Esophagus (tissue), 2 donors: ENCODE data around the gene RAD51B. TPM values are rescaled to one million over a fixed set of nuclear protein-coding genes. Genes with fewer than 3 reads are reported as not detected.
"Not testable (repeated sequence)": the region's sequence is repeated elsewhere in the genome, so short reads cannot be mapped to it uniquely, and the experiment has no call there.

Experiments used
- H3K27ac ChIP-seq, 2 donors: one replicate each; pipeline ENCODE4 v1.5.1; 2013; ENCODE audit warnings: low read depth in 2 of 2, mild to moderate bottlenecking in 2 of 2, inconsistent platforms in 1 of 2, low read length in 1 of 2, moderate library complexity in 1 of 2
- H3K27me3 ChIP-seq, 2 donors: one replicate each; pipeline ENCODE4 v1.6.1; 2013; ENCODE audit warnings: low read length in 2 of 2, control low read depth in 1 of 2, mild to moderate bottlenecking in 1 of 2; ENCODE audit not compliant: insufficient read depth in 2 of 2, control insufficient read depth in 1 of 2
- H3K36me3 ChIP-seq, 2 donors: one replicate each; pipeline ENCODE4 v1.6.1; 2013; ENCODE audit warnings: low read length in 1 of 2; ENCODE audit not compliant: control insufficient read depth in 2 of 2, insufficient read depth in 2 of 2
- H3K4me1 ChIP-seq, 2 donors: one replicate each; pipeline ENCODE4 v1.6.1; 2013; ENCODE audit warnings: low read length in 1 of 2; ENCODE audit not compliant: control insufficient read depth in 2 of 2, insufficient read depth in 2 of 2
- H3K4me3 ChIP-seq, 2 donors: one replicate each; pipeline ENCODE4 v1.5.1; 2013; ENCODE audit warnings: low read length in 2 of 2, mild to moderate bottlenecking in 2 of 2, low read depth in 1 of 2, moderate library complexity in 1 of 2
- H3K9me3 ChIP-seq, 2 donors: one replicate each; pipeline ENCODE4 v1.6.1; 2013; ENCODE audit warnings: mild to moderate bottlenecking in 2 of 2, low read depth in 1 of 2, low read length in 1 of 2, moderate library complexity in 1 of 2; ENCODE audit not compliant: control insufficient read depth in 2 of 2, insufficient read depth in 1 of 2
- WGBS, 2 donors: extraction: QIAGEN DNeasy Blood & Tissue Kit; methylation state at CpG; one replicate each; pipeline ENCODE4 v1.1.7; 2013; 5-methylcytosine and 5-hydroxymethylcytosine counted together
- polyA plus RNA-seq, 2 donors: library from polyadenylated mRNA; stranded (reverse); fragments of 200-250 nt; gene quantifications; one replicate each; pipeline ENCODE4 v1.2.3, GENCODE V29; 2013
- donor health status: healthy with polysubstance abuse.
- donor health status: Bipolar disorder and iron deficiency.

RAD51B gene
- polyA plus RNA-seq, 2 donors: 3.2 to 4.0 TPM

DNA sequence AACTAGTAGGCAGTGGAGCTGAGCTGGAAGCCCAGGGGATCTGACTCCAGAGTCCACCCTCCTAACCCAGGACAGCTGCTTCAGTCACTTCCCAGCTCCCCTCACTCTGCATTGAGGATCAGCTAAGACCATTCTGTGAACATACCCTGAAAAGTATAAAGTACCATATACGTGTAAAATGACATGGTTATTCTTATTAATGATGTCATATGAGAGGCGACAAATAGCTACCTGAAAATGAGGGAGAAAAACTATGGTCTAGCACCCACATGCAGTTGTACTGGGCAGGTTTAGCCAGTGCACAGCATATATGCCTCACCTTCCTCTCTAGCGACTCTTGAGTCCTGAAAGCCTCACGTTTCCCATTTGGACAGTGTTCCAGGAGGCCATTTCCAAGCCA is 461.9 kb downstream of the RAD51B start:
- no peak overlapping the region for H3K27ac ChIP-seq
- no peaks in the 10 kb centered on the region for H3K36me3 ChIP-seq
- 84 to 90% methylated on average over 4 of the region's 4 CpGs for WGBS, 2 donors
- no peaks in the 10 kb centered on the region for H3K9me3 ChIP-seq
- no peak overlapping the region for H3K4me3 ChIP-seq
- H3K4me1 ChIP-seq: peaks cover 0 to 12% of the 10 kb centered on the region in 2 donors
- no peaks in the 10 kb centered on the region for H3K27me3 ChIP-seq

DNA sequence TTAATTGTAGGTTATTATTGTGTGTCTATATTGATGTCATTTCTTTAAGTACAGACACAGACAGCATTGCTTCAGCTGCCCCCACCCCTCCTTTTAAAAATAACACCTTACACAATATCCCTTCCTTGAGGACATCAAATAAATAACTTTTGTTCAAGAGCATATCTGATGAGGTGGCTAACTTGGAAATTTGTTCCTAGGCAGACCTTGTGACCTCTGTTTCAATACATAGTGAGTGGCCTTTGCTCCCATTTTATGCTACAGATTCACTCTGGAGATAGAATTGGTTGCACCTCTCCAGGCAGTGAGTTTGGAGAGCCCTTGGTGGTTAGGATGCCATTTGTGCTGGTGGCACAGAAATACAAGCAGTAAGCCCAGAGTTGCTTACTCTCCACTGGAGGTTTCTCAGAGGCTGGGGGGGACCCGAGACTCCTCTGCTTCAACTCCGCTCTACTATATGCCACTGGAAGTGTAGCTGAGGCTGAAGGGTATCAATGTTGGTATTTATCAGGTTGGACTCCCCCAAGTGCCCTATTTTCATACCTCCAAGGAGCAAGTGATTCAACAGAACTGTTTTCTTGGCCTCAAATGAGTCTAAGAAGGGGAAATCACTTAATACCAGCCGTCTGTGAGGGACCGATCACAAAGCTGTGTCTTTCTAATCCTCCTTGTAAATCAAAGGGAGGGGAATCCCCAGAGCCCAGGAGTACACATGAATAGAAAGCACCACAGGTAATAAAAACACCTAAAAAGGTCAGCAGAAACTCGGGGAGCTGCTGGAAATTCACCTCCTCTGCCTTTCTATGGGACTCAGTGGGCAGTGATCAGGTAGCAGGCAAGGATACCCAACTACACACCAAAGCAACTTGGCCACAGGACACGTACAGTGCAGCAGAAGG is 463.1 kb downstream of the RAD51B start:
- Histone ChIP-seq H3K4me3 (no peak overlapping the region), H3K27me3 (no peaks in the 10 kb centered on the region), H3K27ac (peak overlapping the region; percentile 52 to 54), H3K9me3 (no peaks in the 10 kb centered on the region), H3K36me3 (no peaks in the 10 kb centered on the region), H3K4me1 (peaks cover 0 to 12% of the 10 kb centered on the region in 2 donors)
- 54 to 71% methylated on average over 6 of the region's 6 CpGs for WGBS, 2 donors

DNA sequence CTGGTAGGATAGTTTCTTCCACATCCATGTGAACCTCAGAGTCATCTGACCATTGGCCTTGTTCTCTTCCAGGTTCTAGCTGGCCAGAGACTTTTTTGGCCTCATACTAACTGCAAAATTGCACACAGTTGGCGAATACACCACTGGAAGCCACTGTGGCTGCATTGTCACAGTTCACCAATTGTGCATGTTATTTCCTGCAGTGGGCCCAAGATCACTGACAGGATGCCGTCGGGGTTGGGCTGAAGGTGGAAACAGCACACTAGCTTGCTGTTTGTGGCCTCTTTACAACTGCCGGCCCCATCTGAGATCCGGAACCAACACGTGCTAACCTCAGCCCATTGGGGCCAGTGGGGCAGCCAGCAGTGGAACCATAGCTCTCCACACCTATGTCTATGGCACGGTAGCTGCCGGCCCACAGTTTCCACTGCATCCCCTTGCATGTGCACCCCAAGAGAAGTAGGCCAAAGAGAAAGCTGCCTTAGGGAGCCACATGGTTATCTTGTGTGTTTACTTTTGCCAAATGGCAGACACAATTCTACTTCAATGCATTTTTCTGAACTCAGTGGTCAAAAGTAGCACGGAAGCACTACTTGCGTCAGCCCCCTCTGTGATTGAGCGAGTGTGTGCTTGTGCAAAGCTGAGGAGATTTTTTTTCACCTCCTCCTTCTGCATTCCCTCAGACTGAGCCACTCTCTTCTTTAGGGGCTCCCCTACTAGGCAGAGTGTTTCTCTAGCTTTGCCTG is 464.0 kb downstream of the RAD51B start:
- H3K27ac ChIP-seq: peak overlapping the region; percentile 52 to 54
- no peaks in the 10 kb centered on the region for H3K27me3 ChIP-seq
- no peaks in the 10 kb centered on the region for H3K9me3 ChIP-seq
- peaks cover 0 to 12% of the 10 kb centered on the region in 2 donors for H3K4me1 ChIP-seq
- H3K36me3 ChIP-seq: no peaks in the 10 kb centered on the region
- WGBS, 2 donors: 59 to 71% methylated on average over 11 of the region's 11 CpGs
- no peak overlapping the region for H3K4me3 ChIP-seq

DNA sequence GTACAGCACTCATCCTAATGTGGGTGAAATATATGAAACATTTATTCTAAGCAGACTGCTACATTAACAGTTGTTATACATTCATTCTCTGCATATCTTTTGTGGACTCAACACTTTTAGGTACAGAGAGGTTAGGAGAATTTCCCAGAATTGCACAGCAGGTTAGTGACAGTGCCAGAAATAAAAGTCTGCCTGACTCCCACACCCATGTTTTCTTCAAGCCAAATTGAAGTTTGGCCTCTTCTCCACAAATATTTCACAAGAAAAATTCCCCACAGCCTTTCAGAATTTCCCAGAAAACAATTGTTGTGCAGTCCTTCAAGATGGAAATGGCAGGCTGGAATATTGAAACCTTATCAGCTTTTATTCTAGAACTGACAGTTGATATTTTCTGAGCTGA is 464.8 kb downstream of the RAD51B start:
- Histone ChIP-seq H3K36me3 (no peaks in the 10 kb centered on the region), H3K4me3 (no peak overlapping the region), H3K27me3 (no peaks in the 10 kb centered on the region), H3K9me3 (no peaks in the 10 kb centered on the region), H3K27ac (no peak overlapping the region), H3K4me1 (peaks cover 0 to 12% of the 10 kb centered on the region in 2 donors)

DNA sequence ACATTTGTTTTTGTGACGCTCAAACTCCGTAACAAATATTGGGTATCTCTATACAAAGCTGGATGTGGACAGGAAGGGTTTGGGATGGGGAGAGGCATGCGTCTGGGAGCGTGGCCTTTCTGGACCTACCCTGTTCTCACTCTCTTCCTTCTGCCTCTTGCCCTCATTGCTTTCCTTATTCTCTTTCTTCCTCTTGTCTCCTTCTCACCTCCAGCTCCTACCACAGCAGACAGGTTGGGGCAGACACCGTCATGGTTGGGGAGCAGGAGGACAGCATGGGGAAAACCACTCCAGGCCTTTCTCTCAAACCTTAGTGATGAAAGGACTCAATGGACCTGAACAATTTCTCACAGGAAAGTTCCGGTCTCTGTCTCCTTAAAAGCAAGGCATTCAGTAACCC is 465.3 kb downstream of the RAD51B start:
- 61 to 66% methylated on average over 6 of the region's 6 CpGs for WGBS, 2 donors
- Histone ChIP-seq H3K9me3 (no peaks in the 10 kb centered on the region), H3K4me3 (no peak overlapping the region), H3K4me1 (peaks cover 0 to 12% of the 10 kb centered on the region in 2 donors), H3K27ac (peak overlapping the region; percentile 61 to 74), H3K36me3 (no peaks in the 10 kb centered on the region), H3K27me3 (no peaks in the 10 kb centered on the region)

DNA sequence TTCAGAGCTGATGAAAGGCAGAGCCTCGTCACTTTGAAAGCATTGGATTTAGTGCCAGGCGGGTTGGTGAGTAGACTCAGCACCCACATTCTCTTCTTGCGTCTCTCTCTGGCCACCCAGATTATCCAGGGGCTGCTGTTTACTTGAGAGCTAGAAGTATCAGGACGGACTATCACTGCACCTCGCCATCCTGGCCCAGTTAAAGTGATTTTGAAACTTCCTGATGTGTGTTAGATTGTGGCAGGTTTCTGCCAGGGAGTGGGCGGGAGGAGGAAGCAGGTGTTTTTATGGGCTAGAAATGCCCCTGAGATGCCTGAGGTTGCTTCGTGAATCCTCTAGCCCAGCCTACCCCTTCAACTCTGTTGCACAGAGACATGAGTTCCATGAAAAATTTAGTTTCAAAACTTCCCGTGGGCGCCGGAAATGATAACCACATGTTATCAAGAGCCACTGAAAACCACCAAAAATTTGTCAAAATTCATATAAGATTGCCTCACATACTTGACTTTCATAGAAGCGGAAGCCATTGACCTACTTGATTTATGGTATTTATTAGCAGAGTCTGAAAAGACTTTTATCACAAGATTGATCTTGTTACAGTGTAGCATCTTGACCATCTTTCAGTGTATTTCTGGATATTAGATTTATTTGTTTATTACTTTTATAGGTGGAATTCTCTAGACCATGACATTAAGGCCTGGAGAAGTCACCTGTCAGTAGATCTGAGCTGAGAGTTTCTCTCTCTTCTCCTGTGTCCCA is 466.0 kb downstream of the RAD51B start:
- Histone ChIP-seq H3K4me1 (peaks cover 0 to 12% of the 10 kb centered on the region in 2 donors), H3K27ac (peak overlapping the region; percentile 61 to 73)
- WGBS, 2 donors: 57 to 67% methylated on average over 11 of the region's 11 CpGs

DNA sequence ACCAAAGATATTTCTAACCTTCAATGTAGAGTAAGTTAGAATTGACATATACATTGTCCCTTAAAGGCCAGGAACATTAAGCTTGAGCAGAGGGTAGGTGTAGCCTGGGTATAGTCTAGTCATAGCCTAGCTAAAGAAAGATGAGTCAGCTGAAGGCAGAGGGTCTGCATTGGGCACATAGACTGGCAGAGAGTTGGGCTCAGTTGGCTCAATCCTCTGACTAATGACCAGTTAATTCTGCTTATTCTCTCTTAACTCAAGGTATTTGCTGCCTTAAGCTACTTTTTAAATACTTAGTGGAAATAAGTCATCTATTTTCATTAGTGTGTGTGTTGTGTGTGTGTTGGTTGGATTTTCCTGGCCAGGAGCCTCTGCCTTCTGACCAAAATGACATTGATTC is 467.1 kb downstream of the RAD51B start:
- Histone ChIP-seq H3K4me1 (peaks cover 0 to 12% of the 10 kb centered on the region in 2 donors), H3K36me3 (no peaks in the 10 kb centered on the region), H3K4me3 (no peak overlapping the region), H3K27me3 (no peaks in the 10 kb centered on the region), H3K27ac (no peak overlapping the region), H3K9me3 (no peaks in the 10 kb centered on the region)

More for the DNA sequence above, 466.0 kb downstream of the RAD51B start:
- Histone ChIP-seq H3K27me3 (no peaks in the 10 kb centered on the region), H3K4me3 (no peak overlapping the region), H3K9me3 (no peaks in the 10 kb centered on the region), H3K36me3 (no peaks in the 10 kb centered on the region)

DNA sequence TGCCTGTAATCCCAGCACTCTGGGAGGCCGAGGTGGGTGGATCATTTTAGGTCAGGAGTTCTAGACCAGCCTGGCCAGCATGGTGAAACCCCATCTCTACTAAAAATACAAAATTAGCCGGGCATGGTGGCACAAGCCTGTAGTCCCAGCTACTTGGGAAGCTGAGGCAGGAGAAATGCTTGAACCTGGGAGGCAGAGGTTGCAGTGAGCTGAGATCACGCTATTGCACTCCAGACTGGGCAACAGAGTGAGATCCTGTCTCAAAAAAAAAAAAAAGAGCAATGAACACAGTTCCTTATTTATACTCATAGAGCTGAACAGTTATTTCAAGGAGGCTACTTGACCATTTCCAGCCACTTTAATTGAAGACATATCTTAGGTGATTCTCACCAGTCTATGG is 469.9 kb downstream of the RAD51B start:
- 96 to 97% methylated on average over 3 of the region's 3 CpGs for WGBS, 2 donors
- H3K27ac ChIP-seq, H3K27me3 ChIP-seq: not testable (repeated sequence)

DNA sequence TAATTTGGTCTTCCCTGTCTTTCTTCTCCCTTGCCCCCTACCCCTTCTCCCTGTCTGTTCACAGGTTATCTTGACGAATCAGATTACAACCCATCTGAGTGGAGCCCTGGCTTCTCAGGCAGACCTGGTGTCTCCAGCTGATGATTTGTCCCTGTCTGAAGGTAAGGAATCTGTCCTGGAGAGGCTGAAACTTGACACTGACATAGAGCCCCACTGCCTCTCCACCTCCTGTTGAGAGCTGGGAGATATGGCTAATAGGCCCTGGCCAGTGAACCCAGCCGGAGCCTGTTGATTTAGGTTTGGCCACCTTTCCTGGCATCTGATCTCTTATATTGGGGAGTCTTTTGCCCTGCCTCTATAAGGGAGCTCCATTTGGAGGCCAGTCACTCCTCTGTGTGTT is 472.2 kb downstream of the RAD51B start:
- no peaks in the 10 kb centered on the region for H3K9me3 ChIP-seq
- no peaks in the 10 kb centered on the region for H3K36me3 ChIP-seq
- WGBS, 2 donors: 84 to 94% methylated on average over 2 of the region's 2 CpGs
- no peaks in the 10 kb centered on the region for H3K27me3 ChIP-seq
- no peak overlapping the region for H3K4me3 ChIP-seq
- no peaks in the 10 kb centered on the region for H3K4me1 ChIP-seq
- no peak overlapping the region for H3K27ac ChIP-seq

More for the DNA sequence above, 469.9 kb downstream of the RAD51B start:
- not testable (repeated sequence) for H3K36me3 ChIP-seq, H3K4me1 ChIP-seq, H3K9me3 ChIP-seq, H3K4me3 ChIP-seq
